ENCODE measurements around the gene LRATD1.
A peak's percentile ranks its signal among the peaks of the same experiment; 100 is the strongest.
"Not testable (repeated sequence)": the region's sequence is repeated elsewhere in the genome, so short reads cannot be mapped to it uniquely, and the experiment has no call there.

Gene LRATD1, protein sequence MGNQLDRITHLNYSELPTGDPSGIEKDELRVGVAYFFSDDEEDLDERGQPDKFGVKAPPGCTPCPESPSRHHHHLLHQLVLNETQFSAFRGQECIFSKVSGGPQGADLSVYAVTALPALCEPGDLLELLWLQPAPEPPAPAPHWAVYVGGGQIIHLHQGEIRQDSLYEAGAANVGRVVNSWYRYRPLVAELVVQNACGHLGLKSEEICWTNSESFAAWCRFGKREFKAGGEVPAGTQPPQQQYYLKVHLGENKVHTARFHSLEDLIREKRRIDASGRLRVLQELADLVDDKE

DNA sequence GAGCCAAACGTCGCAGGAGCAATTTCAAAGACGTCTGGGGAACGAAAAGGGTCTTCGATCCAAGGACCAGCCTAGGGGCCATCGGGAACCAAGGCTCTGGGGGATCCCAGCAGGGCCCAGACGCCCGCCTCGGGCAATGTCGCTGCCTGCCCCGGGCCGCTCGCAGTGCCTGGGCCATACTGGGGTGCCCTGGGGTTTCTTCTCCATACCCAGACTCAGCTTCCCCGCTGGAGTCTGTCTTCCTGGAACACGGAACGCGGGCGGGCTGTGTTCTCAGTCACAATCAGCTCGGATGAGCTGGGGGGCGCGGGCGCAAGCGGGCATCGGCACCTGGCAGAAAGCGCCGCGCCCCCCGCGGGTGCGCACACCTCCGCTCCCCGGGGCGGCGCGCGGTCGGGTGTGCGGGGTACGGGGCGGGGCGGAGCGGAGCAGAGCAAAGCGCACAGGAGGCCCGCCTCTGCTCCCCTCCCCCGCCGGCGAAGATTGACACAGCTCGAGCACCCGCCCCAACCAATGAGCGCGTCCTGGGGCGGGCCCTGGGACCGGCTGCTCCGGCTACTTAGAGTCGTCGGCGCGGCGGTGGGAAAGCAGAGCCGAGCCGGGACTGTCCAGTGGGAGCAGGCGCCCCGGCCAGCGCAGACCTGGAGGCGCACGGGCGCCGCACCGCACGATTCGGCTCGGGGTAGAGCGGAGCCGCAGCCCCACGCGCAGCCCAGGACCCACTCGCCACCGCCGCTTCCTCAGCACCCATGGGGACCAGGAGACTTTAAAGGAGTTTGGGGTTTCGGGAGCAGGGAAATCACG lies at the start of gene LRATD1:
Gene LRATD1, plus strand, starts transcription at position 585 of the 804 bp plus-strand sequence. CDS start 1,263 bp downstream, outside the sequence.
- peak; percentile 93 for DNase-seq

DNA sequence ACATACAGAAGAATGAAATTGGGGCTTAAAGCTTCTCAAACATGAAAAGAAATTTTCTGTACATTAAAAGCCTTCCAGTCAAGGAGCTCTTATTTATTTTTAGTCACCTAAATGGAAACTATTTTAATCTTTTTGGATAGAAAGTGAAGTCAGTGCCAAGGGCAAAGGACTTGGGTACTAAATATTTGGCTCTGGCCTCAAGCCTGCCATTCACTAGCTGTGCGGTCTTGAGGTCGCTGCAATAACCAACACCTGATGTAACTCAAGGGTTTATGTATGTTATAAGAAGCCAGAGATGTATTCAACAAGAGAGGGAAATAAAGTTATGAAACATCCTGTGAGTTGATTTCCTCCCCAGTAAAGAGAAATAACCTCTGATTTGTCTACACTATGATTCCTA lies 49.5 kb upstream of the LRATD1 start:
- no peak for DNase-seq

DNA sequence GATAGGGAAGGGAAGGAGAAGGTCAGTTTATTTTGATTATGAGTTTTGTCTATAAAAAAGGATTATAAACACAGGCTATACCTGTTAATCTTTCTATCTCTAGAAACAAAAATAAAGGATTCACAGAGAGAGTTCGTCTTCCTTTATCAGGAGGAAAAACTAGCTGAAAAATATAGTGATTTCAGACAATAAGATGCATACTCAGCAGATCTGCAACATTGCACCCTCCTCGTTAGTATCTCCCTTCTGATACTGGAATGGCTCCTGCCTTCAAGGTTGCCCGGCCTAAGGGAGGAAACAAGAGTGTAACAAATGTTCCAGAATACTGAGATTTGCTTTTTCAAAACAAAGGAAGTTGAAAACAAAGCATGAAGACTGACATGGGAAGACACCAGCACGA lies 48.7 kb upstream of the LRATD1 start:
- DNase-seq: no peak

DNA sequence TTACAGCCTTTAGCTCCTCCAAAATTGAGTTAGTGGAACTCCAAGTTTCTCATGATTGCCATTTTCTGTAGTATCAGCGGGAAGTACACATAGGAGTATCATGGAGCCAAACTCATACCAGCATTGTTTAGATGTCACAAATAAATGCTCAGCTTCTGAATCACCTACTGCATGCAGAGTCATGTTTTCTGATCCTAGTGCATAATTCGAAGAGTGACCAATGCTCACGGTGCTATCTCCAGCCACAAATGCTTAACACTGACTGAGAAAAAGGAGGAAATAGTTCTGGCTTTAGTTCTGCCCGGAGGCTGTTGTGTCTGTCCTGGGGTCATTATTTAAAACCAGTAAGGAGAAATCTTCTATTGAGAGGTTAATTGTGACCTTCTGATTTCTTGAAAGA lies 45.4 kb upstream of the LRATD1 start:
- DNase-seq: no peak

DNA sequence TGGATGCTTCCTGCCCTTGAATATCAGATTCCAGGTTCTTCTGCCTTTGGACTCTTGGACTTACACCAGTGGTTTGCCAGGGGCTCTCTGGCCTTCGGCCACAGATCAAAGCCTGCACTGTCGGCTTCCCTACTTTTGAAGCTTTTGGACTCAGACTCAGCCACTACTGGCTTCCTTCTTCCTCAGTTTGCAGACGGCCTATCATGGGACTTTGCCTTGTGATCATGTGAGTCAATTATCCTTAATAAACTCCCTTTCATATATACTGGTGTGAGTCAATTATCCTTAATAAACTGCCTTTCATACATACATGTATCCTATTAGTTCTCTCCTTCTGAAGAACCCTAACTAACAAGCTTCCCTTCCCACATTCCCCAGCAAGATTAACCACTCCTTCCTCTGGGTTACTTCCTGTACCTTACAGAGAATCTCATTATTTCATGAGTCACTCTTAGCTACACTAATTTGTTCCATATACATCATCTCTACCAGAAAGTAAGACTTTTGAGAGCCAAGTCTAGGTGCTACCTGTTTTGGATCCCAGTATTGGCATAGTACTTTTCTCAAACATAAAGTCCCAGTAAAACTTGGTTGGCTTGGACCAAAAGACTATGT lies 31.3 kb upstream of the LRATD1 start:
- no peak for DNase-seq

DNA sequence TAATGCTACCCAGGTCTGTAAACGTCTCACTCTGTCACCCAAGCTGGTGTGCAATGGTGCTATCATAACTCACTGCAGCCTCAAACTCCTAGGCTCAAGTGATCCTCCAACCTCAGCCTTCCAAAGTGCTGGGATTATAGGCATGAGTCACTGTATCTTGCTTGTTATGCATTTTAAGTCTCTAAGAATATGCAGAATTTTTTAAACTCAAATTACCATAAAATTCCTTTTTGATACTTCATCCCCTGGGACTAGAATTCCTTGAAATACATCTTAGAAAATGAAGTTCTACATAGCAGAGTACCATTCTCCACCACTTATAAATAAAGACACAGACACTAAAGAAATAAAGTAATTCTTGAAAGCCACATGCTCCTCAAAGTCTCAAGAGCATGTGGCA lies 30.2 kb upstream of the LRATD1 start:
- DNase-seq: no peak

DNA sequence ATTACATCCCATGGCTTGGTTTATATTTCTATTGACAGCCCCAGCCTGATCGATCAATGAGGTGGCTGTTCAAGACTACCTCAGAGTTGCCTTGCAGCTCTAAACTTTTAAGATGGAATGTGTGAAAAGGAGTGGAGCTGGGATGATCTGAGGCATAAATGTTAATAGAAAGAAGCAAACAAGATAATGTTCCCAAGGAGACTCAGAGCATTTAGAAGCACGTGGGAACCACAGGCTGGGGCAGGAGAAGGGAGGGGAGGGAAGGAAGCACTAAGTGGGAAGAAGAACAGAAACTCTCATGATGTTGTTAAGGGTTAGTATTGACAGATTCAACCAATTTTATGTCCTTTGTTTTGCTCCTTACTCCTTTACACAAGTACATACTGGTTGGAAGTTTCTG lies 28.8 kb upstream of the LRATD1 start:
- no peak for DNase-seq

DNA sequence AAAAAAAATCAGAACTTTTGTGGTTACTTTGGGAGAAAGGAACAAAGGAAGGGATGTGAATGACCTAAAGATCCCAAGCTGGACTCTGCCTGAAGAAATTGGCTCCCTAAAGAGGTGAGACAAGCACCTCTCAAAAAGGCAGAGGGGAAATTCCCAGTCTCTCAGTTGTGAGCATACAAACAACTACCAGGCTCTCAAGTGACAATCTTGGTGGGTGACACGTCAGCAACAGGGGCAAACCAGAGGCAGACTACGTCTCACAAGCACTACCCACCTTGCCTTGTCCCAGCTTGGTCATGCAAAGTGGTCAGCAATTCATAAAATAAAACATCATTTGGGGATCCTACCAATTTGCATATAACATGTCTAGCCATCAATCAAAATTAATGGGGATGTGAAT lies 24.3 kb upstream of the LRATD1 start:
- DNase-seq: no peak

DNA sequence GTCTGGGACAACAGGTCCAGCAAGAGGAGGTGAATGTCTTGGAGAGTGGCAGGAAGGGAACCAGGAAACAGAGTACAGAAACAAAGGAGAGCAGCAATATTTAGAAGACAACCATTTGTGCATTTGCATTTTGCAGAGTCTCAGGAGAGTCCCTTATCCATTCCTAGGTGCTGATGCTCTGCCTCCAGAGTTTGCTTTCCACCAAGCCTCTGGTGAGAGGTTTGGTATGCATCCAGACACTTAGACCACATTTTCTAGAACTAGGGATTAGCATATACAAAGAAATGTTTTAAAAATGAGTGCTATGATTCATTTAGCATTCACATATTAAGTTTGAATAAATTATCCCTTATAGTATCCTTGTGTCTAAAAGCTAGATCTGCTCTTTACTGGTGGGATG lies 18.5 kb upstream of the LRATD1 start:
- DNase-seq: no peak

DNA sequence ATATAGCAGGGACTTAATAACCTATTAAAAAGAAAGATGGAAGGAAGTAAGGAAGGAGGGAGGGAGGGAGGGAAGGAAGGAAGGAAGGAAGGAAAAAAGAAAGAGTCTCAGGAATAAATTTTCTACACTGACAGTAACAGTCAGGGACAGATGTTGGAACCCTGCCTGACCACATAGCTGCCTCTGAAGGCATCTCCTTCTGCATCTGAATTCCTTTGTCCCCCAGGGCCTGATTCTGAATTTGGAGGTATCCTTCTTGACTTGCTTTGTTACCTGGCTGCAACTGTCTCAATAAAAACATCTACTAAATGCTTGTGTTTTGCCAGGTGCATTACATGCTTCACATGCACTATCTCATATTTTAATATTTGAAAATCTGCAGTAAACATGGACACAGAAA lies 17.4 kb upstream of the LRATD1 start:
- no peak for DNase-seq

DNA sequence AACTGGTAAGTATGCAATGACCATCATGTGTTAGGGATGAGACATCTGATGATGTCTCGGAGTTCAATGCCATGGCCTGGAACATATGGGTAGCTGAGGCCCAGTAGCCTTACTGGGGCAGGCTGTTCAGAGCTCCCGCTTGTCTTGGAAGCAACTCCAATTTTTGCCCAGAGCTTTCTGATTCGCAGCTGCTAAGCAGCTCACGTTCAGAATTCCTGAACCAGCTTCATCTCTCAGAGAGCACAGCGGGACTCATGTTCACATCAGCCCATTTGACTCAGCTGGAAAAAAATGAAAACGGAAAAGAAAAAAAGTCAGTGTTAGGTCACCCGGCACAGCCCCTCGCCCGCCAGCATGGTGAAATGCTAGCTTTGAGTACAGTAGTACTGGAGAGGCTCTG lies 16.8 kb upstream of the LRATD1 start:
- DNase-seq: no peak

DNA sequence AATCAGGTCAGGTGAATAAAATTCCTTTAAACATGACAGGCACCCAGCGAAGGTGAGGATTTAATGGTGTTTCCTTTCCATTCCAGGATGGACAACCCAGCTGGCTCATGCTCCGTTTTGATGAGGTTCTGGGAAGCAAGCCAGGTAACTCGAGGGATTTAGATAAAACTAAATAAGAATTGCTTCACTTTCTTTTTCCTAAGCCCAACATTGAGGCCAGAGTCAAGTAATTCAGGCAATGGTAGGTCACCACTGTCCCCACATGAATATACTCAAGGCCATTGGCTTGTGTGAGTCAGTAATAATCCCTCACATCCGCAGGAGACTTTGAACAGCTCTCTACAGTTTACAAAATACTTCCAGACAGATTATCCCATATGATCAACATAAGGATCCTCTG lies 16.2 kb upstream of the LRATD1 start:
- DNase-seq: no peak

DNA sequence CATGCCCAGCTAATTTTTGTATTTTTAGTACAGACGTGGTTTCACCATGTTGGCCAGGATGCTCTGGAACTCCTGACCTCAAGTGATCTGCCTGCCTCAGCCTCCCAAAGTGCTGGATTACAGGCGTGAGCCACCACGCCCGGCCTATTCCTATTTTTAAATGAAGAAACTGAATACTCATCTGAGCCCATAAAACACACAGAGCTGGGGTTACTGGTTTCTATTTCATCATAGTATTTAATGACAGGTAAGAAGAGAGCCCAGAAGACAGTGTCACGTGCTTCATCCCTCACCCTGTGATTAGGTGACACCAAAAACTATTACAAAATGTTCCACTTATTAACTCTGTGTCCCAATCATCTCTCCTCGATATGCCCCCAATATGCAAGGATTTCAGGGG lies 15.6 kb upstream of the LRATD1 start:
- no peak for DNase-seq

DNA sequence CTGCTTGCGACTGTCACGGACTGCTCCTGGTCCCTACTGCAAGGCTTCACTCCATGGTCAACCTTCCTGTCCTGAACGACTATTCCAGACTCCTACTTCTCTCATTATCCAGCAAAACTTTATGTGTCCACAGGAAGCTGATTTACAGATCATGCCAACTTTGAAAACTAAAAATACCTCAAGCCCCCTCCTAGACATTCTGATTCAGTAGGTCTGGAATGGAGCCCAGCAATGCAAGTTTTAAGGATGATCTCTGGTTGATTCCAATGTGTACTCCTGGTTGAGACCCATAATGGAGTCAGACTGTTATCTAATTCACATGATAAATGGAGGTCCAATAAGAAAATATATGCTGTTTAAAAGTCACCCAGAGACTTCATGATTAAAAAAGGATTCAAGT lies 13.1 kb upstream of the LRATD1 start:
- DNase-seq: no peak

DNA sequence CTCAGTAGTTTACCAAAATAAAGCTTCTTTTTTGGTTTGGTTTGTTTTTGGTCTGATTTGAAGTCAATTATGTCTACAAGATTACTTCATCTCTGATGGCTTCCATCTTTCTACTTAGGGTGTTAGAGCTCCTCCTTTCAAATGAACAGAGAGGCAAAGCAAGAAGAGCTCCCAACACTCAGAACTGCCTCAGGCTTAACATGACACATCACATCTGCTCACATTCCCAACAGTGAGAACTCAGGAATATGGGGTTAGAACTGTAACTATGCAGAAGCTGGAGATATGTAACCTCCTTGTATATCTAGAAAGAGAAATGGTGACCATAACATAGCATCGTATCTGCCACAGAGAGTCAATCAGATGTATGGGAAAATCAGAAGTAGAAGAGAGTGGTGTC lies 11.4 kb upstream of the LRATD1 start:
- no peak for DNase-seq

DNA sequence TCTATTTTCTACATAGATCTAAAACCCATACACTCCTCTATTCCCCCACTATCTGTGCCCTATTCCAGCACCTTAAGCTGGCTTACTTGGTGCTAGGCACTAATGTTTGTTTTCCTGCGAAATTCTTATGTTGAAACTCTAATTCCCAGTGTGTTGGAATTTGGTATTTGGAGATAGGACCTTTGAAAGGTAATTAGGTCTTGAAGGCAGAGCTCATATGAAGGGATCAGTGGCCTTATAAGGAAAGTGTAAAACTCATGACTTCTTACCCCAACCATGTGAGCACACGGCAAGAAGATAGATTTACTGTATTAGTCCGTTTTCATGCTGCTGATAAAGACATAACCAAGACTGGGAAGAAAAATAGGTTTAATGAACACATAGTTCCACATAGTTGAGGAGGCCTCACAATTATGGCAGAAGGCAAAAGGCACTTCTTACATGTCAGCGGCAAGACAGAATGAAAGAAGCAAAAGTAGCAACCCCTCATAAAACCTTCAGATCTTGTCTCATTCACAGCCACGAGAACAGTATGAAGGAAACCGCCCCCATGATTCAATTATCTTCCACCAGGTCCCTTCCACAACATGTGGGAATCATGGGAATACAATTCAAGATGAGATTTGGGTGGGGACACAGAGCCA lies 10.5 kb upstream of the LRATD1 start:
- DNase-seq: no peak

DNA sequence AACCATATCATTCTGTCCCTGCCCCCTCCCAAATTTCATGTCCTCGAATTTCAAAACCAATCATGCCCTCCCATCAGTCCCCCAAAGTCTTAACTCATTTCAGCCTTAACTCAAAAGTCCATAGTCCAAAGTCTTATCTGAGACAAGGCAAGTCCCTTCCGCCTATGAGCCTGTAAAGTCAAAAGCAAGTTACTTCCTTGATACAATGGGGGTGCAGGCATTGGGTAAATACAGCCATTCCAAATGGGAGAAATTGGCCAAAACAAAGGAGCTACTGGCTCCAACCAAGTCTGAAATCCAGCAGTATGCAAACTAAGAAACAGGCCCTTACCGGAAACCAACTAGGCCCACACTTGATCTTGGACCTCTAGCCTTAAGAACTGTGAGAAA lies 10.0 kb upstream of the LRATD1 start:
- not testable (repeated sequence) for DNase-seq

DNA sequence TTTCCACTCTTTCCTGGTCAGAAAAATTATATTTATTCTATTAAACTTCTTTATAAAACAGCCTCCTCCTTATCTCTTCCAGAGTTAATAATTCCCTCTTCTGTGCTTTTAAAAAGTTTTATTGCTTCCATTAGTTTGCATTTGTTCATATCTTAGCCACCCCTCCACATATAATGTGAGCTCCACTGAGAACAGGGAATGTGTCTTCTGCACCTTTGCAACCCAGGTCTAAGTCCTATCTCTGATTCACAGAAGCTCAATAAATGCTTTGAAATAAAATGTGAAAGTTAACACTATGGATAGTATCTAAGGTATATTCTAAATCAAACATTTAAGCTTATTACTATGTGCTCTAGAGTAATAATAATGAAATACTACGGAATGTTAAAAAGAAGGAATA lies 9.3 kb upstream of the LRATD1 start:
- DNase-seq: no peak

DNA sequence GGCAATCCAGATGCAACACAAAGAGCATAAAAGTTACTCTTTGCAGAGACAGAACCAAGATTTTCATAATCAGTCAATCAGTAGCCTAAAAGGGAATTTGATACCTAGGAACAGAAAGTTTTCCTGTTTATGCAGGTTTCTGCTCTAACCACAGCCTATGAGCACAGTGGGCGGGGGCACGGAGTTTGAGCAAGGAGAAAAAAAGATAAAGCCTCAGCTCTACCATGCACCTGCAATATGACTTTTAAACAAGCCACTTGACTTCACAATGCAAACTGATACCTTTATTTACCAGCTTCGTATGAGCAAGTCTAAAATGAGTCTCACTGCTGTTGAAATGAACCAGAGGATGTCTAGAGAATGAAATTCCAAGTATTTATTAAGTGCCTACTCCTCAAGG lies 5.6 kb upstream of the LRATD1 start:
- peak; percentile 90 for DNase-seq

DNA sequence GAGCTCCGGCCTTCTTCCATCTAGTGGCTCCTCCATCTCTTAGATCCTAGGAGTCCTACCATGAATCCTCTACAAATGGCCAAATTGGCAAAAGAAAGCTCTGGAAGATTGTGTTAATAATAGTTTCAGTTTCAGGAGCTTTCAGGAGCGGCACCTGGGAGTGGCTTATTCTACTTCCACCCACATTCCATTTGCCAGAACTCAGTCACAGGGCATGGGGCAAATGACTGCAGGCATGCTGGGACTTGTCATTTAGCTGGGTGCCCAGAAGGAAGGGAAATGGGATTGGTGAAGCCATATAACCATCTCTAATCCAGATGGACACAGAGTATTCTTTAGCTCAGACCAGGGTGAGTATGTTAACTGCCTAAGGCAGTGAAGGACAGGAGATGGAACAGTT lies 3.6 kb upstream of the LRATD1 start:
- no peak for DNase-seq

DNA sequence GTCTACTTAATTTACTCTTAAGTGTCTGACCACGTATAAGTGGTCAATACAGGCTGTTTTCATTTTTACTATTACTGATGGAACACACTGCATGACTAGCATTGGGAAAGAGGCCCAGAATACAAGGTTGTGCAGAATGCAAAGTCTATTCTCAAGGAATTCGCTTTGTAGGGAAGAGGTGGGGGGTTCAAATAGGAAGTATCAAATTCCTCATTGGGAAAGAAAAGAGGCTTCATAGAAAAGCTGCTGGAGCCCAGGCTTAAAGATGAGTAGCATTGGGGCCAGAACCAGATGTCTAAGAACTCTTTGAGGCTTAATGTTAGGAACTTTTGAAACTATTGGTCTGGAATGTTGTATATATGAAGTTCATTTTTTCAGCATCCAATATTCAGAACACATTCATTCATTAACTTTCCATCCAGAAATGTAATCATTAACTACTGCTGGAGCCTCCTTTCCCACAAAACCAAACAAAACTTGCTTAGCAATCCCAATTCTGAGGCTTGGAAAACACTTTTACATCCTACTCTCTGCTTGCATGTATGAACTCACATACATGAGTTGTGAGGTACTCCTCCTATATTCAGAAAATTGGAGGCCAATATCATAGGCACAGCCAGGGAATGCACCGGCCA lies 994 bp upstream of the LRATD1 start:
- DNase-seq: no peak

DNA sequence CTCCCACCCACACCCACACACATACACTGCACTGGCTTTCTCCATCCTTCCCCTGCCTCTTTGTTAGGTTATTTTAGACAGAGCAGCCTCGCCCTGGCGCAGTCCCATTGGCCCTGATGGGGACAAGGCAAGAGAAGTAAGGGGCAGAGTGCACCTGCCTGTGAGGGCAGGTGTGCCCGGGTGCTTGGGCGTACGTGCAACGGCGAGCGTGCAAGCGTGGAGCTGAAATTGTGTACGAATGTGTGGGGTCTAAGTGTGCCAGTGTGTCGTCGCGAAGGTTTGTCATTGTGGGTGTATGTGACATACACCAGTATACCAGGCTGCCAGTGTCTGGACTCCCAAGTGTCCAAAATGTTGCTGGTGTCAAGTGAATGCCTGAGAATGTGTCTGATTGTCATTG lies 544 bp downstream of the LRATD1 start:
- no peak for DNase-seq

DNA sequence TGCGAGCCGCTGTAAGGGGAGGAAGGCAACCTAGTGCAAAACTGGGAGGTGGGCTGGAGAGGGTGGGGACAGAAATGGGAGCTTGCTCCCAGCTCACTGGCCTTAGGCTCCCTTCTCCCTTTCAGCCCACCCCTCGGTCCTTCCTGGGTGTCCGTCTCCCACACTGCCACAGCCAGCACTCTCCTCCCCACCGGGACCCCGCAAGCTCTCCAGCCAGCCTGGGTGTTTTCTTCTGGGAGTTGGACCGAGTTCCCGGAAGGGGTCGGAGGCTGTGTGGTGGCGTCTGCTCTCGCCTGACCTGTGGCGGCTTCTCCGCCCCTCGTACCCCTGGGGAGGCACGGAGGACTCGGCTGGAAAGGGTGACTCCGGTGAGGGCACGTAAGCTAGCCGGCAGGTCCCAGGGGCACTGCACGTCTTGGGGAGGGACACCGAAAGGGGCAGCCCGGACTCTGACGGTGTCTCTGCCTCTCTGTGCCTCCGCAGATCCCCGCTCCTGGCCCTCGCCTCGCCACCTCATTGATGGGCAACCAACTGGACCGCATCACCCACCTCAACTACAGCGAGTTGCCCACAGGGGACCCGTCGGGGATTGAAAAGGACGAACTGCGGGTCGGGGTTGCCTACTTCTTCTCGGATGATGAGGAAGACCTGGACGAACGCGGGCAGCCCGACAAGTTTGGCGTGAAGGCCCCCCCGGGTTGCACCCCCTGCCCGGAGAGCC lies 1.1 kb downstream of the LRATD1 start:
- no peak for DNase-seq

Measured in NCI-H510A (cell line).